ENCODE data around the gene VWA5B1.
A peak's percentile ranks its signal among the peaks of the same experiment; 100 is the strongest.

VWA5B1 gene

DNA sequence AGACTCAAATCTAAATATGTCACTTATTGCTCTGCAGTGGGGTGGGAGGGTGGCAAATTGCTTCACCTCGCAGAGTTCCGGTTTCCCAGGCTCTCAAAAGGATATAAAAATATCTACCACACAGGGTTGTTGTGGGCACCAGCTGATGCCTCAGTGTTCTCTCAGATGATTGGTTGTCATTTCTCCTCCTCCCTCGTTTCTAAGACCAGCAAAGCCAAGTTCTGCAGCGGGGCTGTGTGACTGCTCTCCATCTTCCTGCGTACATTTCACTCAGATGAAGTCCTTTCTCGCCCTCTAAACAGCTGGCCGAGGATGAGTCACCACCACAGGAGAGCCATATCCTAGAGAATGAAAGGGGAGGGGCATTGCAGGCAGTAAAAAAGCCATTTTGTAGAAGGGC, 35.0 kb upstream of the VWA5B1 start:
- TF ChIP-seq, protein P1, sequence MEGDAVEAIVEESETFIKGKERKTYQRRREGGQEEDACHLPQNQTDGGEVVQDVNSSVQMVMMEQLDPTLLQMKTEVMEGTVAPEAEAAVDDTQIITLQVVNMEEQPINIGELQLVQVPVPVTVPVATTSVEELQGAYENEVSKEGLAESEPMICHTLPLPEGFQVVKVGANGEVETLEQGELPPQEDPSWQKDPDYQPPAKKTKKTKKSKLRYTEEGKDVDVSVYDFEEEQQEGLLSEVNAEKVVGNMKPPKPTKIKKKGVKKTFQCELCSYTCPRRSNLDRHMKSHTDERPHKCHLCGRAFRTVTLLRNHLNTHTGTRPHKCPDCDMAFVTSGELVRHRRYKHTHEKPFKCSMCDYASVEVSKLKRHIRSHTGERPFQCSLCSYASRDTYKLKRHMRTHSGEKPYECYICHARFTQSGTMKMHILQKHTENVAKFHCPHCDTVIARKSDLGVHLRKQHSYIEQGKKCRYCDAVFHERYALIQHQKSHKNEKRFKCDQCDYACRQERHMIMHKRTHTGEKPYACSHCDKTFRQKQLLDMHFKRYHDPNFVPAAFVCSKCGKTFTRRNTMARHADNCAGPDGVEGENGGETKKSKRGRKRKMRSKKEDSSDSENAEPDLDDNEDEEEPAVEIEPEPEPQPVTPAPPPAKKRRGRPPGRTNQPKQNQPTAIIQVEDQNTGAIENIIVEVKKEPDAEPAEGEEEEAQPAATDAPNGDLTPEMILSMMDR (IDR thresholded peaks at IDR 0.05; ENCODE audit: low read depth, low read length) = no peak
- peak; percentile 59 to 75 for DNase-seq (ENCODE audit: low read depth in 2 of 2)
- H3K4me3 ChIP-seq (replicated peaks in 1 of 2; ENCODE audit: low read depth in 2 of 2, low read length in 2 of 2) = no peak overlapping the region

DNA sequence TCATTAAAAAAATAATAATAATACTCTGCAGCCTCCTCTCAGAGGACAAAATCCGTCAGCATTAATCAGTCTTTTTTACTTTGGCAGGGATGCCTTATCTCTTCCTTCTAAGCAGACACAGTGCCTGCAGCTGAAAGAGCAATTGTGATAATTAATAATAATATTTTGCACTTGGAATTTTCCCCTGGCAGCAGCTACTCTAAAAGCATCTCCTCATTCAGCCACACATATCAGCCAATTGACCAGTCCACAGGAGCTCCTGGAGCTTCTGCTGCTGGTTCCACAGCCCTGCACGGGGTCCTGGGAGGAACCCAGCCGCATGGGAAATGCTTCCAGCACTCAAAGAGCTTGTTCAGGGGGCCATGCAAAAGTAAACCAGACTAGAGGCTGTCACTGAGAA, 31.0 kb upstream of the VWA5B1 start:
- H3K4me3 ChIP-seq (replicated peaks in 1 of 2; ENCODE audit: low read depth in 2 of 2, low read length in 2 of 2) = no peak overlapping the region
- DNase-seq (ENCODE audit: low read depth in 2 of 2) = no peak
- TF ChIP-seq, protein P1 (IDR thresholded peaks at IDR 0.05; ENCODE audit: low read depth, low read length) = no peak

DNA sequence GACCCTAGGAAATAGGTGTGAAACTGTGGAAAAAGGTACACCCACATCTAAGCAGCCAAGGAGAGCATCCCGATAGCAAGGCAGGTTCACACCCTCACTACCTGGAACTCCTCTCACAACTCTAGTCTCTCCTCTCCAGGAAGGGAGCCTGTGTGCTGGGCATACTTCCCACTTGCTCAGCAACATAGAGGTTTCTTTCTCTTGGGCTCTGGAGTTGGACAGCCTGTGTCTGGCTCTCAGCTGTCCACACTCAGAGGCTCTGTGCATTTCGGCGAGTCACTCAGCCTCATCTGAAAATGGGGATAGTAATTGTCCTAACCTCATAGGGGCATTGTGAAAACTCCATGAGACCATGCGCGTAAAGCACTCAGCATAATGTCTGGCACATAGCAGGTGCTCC, 29.6 kb upstream of the VWA5B1 start:
- TF ChIP-seq, protein P1 (IDR thresholded peaks at IDR 0.05; ENCODE audit: low read depth, low read length) = no peak
- no peak overlapping the region for H3K4me3 ChIP-seq (replicated peaks in 1 of 2; ENCODE audit: low read depth in 2 of 2, low read length in 2 of 2)
- no peak for DNase-seq (ENCODE audit: low read depth in 2 of 2)

DNA sequence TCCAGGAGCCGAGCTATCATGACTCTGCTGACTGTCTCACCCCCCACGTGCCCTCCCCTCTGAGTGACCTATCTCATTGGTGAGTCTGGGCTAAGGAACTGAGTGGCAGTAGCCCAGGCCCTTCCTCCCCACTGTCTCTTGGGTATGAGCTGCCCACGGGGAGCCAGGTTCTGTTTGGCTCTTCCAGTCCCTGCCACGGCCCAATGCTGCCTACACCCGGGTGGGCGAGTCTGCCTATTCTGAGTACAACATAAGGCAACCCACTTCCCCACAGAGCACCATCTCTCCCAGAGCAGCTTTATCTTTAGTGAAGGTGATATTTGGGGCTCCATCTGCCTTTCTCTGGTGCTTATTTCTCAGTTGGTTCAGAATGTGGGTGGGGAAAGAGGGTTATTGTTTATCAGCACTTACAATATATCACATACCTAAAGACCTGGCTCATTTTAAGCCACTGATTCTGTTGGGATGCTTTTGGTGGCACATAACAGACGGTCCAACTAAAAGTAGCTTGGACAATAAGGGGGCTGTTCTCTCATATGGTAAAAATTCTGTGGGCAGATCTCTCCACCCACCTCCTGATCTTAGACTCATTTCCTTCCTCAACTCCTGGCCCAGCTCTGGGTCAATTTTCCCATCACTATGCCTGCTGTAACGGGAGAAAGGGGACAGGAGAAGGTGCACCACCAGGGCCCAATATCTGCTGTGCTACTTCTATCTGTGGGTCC, 27.7 kb upstream of the VWA5B1 start:
- no peak for DNase-seq (ENCODE audit: low read depth in 2 of 2)
- TF ChIP-seq, protein P1 (IDR thresholded peaks at IDR 0.05; ENCODE audit: low read depth, low read length) = no peak
- no peak overlapping the region for H3K4me3 ChIP-seq (replicated peaks in 1 of 2; ENCODE audit: low read depth in 2 of 2, low read length in 2 of 2)

DNA sequence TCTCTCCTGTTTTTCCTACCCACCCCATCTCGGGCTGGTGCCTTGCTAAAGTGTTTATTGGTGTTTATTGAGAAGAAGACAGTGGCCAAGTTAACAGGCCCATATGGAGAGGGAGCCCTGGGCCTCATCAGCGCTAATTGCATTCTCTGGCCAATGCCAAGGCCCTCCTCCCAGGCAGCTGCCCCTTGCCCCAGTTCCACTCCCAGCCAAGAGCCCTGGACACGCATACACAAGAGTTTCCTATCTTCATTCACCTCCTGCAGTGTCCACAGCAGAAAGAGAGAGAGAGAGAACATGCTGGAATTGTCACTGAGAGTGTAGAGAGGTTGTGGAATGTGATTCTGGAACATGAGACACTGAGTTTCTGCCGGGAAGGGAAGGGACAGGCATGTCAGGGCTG, 25.4 kb upstream of the VWA5B1 start:
- no peak overlapping the region for H3K4me3 ChIP-seq (replicated peaks in 1 of 2; ENCODE audit: low read depth in 2 of 2, low read length in 2 of 2)
- TF ChIP-seq, protein P1 (IDR thresholded peaks at IDR 0.05; ENCODE audit: low read depth, low read length) = no peak
- peak in 1 of 2 donors; percentile 52 for DNase-seq (ENCODE audit: low read depth in 2 of 2)

DNA sequence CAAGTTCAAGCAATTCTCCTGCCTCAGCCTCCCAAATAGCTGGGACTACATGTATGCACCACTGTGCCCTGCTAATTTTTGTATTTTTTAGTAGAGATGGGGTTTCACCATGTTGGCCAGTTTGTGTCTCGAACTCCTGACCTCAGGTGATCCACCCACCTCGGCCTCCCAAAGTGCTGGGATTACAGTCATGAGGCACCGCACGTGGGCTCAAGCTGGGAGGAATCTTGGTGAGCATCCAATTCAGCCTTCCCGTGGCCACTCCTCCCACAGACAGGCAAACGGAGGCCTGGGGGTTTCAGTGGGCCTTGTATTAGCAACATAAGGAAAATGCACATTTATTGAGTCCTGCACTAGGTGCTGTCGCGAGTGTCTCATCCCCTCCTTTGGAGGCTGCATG, 24.5 kb upstream of the VWA5B1 start:
- no peak overlapping the region for H3K4me3 ChIP-seq (replicated peaks in 1 of 2; ENCODE audit: low read depth in 2 of 2, low read length in 2 of 2)
- peak; percentile 15 to 23 for DNase-seq (ENCODE audit: low read depth in 2 of 2)

More for the DNA sequence above, 24.5 kb upstream of the VWA5B1 start:
- TF ChIP-seq, protein P1 (IDR thresholded peaks at IDR 0.05; ENCODE audit: low read depth, low read length) = no peak

Measured in cardiac fibroblast (primary cell).